Glutamatergic neuron (in vitro differentiated cells): ENCODE measurements around the gene PCSK7. TPM values are rescaled to one million over a fixed set of nuclear protein-coding genes. Genes with fewer than 3 reads are reported as not detected.

ENCODE experiments used
- DNase-seq: peaks from one replicate; pipeline ENCODE4 v3.0.0; 2022
- H3K27ac Mint-ChIP-seq: one replicate; pipeline ENCODE4 v1.8.0; 2020; ENCODE audit warnings: mild to moderate bottlenecking, mixed read lengths, inconsistent platforms; ENCODE audit not compliant: unreplicated experiment
- H3K27me3 Mint-ChIP-seq: one replicate; pipeline ENCODE4 v1.8.0; 2020; ENCODE audit warnings: mild to moderate bottlenecking, moderate library complexity, mixed read lengths, inconsistent platforms; ENCODE audit not compliant: unreplicated experiment
- H3K36me3 Mint-ChIP-seq: one replicate; pipeline ENCODE4 v1.8.0; 2020; ENCODE audit warnings: mild to moderate bottlenecking, mixed read lengths, inconsistent platforms; ENCODE audit not compliant: unreplicated experiment
- H3K4me1 Mint-ChIP-seq: one replicate; pipeline ENCODE4 v1.8.0; 2020; ENCODE audit warnings: mild to moderate bottlenecking, low read depth, mixed read lengths, inconsistent platforms; ENCODE audit not compliant: unreplicated experiment
- H3K4me3 Mint-ChIP-seq: one replicate; pipeline ENCODE4 v1.8.0; 2020; ENCODE audit warnings: mild to moderate bottlenecking, mixed read lengths, inconsistent platforms; ENCODE audit not compliant: unreplicated experiment
- H3K9me3 Mint-ChIP-seq: one replicate; pipeline ENCODE4 v1.8.0; 2020; ENCODE audit warnings: mild to moderate bottlenecking, moderate library complexity, mixed read lengths, inconsistent platforms; ENCODE audit not compliant: unreplicated experiment
- total RNA-seq: library from RNA; stranded (reverse); fragmentation: NEBNext Ultra II Directional; extraction: Animal tissue kit (Norgen Biotek cat#: 25700); gene quantifications from one replicate; pipeline ENCODE4 v1.2.1, GENCODE V29; 2021; ENCODE audit not compliant: unreplicated experiment
- TF ChIP-seq, protein P1 (sequence below): fragments of 200-600 bp; sonication (generic); IDR thresholded peaks from one replicate; pipeline ENCODE4 v1.5.0; 2021; ENCODE audit not compliant: partially characterized antibody, unreplicated experiment

Gene PCSK7
- total RNA-seq, 1 donor from 2014 or later, result 109 TPM

DNA sequence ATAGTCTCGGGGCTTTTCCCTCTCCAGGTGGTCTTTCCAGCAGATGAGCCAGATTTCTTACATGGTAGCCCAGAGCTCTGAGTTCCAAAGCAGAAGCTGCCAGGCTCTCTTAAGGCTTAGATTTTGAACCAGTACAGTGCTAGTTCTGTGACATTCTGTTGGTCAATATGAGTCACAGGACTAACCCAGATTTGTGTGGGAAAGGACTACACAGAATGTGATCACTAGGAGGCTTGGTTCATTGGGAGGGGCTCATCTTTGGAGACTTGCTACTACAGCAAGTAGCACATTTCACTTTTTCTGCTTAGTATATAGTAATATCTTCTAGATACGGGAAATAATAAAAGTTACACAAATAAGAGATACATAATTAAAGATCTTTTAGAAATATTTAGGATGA is 24.7 kb upstream of the PCSK7 start:
- Mint-ChIP-seq H3K27me3 (peaks cover 2% of the 10 kb centered on the region), H3K4me1 (no peaks in the 10 kb centered on the region), H3K4me3 (no peak overlapping the region), H3K27ac (no peak overlapping the region), H3K36me3 (peaks cover 5% of the 10 kb centered on the region), H3K9me3 (peaks cover 2% of the 10 kb centered on the region)
- TF ChIP-seq, protein P1, sequence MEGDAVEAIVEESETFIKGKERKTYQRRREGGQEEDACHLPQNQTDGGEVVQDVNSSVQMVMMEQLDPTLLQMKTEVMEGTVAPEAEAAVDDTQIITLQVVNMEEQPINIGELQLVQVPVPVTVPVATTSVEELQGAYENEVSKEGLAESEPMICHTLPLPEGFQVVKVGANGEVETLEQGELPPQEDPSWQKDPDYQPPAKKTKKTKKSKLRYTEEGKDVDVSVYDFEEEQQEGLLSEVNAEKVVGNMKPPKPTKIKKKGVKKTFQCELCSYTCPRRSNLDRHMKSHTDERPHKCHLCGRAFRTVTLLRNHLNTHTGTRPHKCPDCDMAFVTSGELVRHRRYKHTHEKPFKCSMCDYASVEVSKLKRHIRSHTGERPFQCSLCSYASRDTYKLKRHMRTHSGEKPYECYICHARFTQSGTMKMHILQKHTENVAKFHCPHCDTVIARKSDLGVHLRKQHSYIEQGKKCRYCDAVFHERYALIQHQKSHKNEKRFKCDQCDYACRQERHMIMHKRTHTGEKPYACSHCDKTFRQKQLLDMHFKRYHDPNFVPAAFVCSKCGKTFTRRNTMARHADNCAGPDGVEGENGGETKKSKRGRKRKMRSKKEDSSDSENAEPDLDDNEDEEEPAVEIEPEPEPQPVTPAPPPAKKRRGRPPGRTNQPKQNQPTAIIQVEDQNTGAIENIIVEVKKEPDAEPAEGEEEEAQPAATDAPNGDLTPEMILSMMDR, result no peak
- DNase-seq, result no peak

DNA sequence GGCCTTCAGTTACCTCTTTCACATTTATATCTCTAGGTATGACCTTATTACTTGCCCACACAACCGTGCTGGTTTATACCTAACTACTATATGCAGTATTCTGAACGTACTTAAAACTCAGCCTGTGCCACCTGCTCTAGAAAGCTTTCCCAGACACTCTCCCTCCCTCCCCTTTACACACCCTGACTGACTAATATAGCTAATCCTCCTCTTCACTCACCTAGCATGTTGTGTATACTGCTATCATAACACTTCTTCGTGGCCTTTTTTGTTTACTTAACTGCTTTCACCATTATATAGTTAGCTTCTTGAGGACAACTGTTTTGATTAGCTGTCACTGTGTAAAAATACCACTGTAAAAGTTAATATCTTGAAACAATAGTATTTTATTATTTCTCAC is 24.1 kb upstream of the PCSK7 start:
- TF ChIP-seq, protein P1, result no peak
- Mint-ChIP-seq H3K27me3 (peaks cover 2% of the 10 kb centered on the region), H3K4me3 (no peak overlapping the region), H3K27ac (no peak overlapping the region), H3K4me1 (no peaks in the 10 kb centered on the region), H3K9me3 (peaks cover 2% of the 10 kb centered on the region), H3K36me3 (peaks cover 5% of the 10 kb centered on the region)
- DNase-seq, result no peak

DNA sequence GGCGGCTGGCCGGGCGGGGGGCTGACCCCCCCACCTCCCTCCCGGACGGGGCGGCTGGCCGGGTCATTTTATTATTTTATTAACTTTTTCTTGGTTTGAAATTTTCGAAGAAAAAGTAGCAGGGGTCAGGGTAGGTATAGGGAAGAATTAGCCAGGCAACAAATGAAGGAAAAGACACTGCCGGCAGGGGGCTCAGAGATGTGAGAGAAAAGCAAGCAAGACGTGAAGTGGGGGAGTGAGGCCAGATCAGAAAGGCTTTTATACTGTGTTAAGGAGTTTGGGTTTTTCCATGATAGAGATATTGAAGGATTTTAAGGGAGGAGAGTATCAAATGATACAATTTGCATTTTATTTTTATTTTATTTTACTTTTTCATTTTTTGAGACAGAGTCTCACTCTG is 19.6 kb upstream of the PCSK7 start:
- no peak overlapping the region for H3K4me3 Mint-ChIP-seq
- H3K9me3 Mint-ChIP-seq, result peaks cover 2% of the 10 kb centered on the region
- TF ChIP-seq, protein P1, result no peak
- H3K27me3 Mint-ChIP-seq, result no peaks in the 10 kb centered on the region
- H3K36me3 Mint-ChIP-seq, result peaks cover 5% of the 10 kb centered on the region
- H3K4me1 Mint-ChIP-seq, result peaks cover 5% of the 10 kb centered on the region
- no peak for DNase-seq
- peak overlapping the region; percentile 82 for H3K27ac Mint-ChIP-seq

DNA sequence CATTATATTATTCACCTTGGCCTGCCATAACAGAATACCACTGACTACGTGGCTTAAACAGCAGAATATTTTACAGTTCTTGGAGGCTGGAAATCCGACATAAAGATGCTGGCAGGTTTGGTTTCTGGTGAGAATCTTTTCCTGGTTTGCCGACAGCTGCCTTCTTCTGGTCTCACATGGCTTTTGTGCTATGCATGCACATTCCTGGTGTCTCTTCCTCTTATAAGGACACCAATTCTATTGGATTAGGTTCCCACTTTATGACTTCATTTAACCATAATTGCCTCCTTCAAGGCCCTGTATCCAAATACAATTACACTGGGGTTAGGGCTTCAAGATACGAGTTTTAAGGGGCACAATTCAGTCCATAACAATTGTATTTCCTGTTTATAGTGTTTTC is 17.7 kb upstream of the PCSK7 start:
- peaks cover 2% of the 10 kb centered on the region for H3K9me3 Mint-ChIP-seq
- H3K27me3 Mint-ChIP-seq, result no peaks in the 10 kb centered on the region
- TF ChIP-seq, protein P1, result no peak
- peak overlapping the region; percentile 44 for H3K27ac Mint-ChIP-seq
- DNase-seq, result no peak
- peaks cover 5% of the 10 kb centered on the region for H3K4me1 Mint-ChIP-seq
- H3K4me3 Mint-ChIP-seq, result no peak overlapping the region
- H3K36me3 Mint-ChIP-seq, result peaks cover 5% of the 10 kb centered on the region

DNA sequence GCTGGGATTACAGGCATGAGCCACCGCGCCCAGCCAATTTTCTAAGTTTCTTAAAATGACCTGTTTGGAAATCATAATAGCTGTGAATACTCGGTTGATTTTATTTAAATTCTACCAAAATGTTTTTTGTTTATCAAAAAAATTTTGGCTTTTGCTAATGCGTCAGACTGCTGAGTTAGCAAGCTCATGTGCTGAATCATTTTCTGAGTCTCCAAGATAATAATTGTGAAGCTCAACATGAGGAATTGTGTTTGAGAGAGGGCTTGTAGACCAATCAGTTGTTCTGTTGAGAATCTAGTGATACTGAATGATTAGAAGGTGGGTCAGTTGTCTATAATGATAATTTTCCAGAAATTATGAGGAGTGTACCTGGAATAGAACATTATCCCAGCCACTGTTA is 16.5 kb upstream of the PCSK7 start:
- Mint-ChIP-seq H3K9me3 (peaks cover 2% of the 10 kb centered on the region), H3K36me3 (peaks cover 5% of the 10 kb centered on the region), H3K4me1 (peaks cover 5% of the 10 kb centered on the region), H3K4me3 (no peak overlapping the region), H3K27ac (no peak overlapping the region), H3K27me3 (no peaks in the 10 kb centered on the region)
- TF ChIP-seq, protein P1, result no peak
- no peak for DNase-seq
